MCF 10A (cell line): ENCODE results near the gene CCNY. TPM values are rescaled to one million over a fixed set of nuclear protein-coding genes. Genes with fewer than 3 reads are reported as not detected.

ENCODE experiments used
- BruUV-seq: library from RNA; stranded (reverse); fragments of 400-500 nt; replicated peaks from 2 replicates; lab custom pipeline; 2021; lab: Mats Ljungman, UMichigan
- CTCF ChIA-PET: fragments of 300-600 bp; sonication (Branson Sonifier 250); formaldehyde crosslinking; extraction: SDS; loops from one replicate; lab custom pipeline; 2021; ENCODE audit warnings: antibody characterized with exemption, inconsistent platforms; lab: Yijun Ruan, JAX
- POLR2A ChIA-PET: fragments of 300-600, 350-650 bp; sonication (Branson Sonifier 250); formaldehyde crosslinking; extraction: SDS; loops from one replicate; lab custom pipeline; 2020; ENCODE audit warnings: antibody characterized with exemption, inconsistent platforms; lab: Yijun Ruan, JAX
- DNase-seq: peaks from one replicate; pipeline ENCODE4 v3.0.0-alpha.2; 2018; ENCODE audit not compliant: unreplicated experiment
- H3K27ac Mint-ChIP-seq: one replicate; pipeline ENCODE4 v1.8.0; 2022; ENCODE audit warnings: mild to moderate bottlenecking, low read depth, mixed read lengths; ENCODE audit not compliant: unreplicated experiment
- H3K27me3 Mint-ChIP-seq: one replicate; pipeline ENCODE4 v1.8.0; 2022; ENCODE audit warnings: mixed read lengths; ENCODE audit not compliant: insufficient read depth, unreplicated experiment
- H3K36me3 Mint-ChIP-seq: one replicate; pipeline ENCODE4 v1.8.0; 2022; ENCODE audit warnings: mild to moderate bottlenecking, moderate library complexity, mixed read lengths; ENCODE audit not compliant: insufficient read depth, unreplicated experiment
- H3K4me1 Mint-ChIP-seq: one replicate; pipeline ENCODE4 v1.8.0; 2022; ENCODE audit warnings: mixed read lengths; ENCODE audit not compliant: insufficient read depth, unreplicated experiment
- H3K4me3 Mint-ChIP-seq: one replicate; pipeline ENCODE4 v1.8.0; 2022; ENCODE audit warnings: mild to moderate bottlenecking, moderate library complexity, mixed read lengths; ENCODE audit not compliant: unreplicated experiment
- H3K9me3 Mint-ChIP-seq: one replicate; pipeline ENCODE4 v1.8.0; 2022; ENCODE audit warnings: mixed read lengths; ENCODE audit not compliant: unreplicated experiment
- CTCF ChIP-seq: fragments of 200-600 bp; IDR thresholded peaks from one replicate; pipeline ENCODE4 v1.8.0; 2022; ENCODE audit warnings: antibody characterized with exemption, mild to moderate bottlenecking; ENCODE audit not compliant: unreplicated experiment
- intact Hi-C: fragments of 100-400 bp; cut with micrococcal nuclease; formaldehyde crosslinking; loops from 2 replicates; pipeline ENCODE4 v1.14.1; 2022
- total RNA-seq: library from RNA; stranded (reverse); gene quantifications from 2 replicates; pipeline ENCODE4 v1.2.3, GENCODE V29; 2022

Gene CCNY
- total RNA-seq, 1 experiment from 2014 or later: 68.9 TPM

DNA sequence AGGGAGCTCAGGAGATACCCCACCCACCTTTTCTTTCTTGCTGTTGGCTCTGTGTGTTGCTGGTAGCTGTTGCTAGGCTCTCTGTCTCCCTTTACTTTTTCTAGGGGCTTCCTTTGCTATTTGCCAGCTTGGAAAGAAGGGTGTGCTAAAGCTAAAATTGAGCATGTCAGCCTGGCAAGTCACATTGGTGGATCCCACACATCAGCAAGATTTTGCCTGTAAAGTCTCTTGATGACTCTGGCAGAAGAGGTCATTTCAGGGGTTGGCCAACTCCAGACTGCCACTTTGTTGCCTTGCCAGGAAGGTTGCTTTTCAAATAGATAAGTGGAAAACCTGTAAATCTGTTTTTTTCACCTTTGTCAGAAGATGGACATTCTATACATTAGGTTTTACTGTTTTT, 9.9 kb downstream of the CCNY start:
- CTCF ChIA-PET: interaction anchor here (0.5 to 1.2 kb wide), 4 partner anchors 34 to 1270 kb away, joined by 3 read pairs; no protein-coding TSS in a partner anchor
- no peak for DNase-seq
- H3K4me3 Mint-ChIP-seq: no peak overlapping the region
- no peak for TF ChIP-seq CTCF
- peaks cover 26% of the 10 kb centered on the region for H3K4me1 Mint-ChIP-seq
- BruUV-seq: no TSS peak
- POLR2A ChIA-PET: interaction anchor here (0.6 to 0.7 kb wide), 3 partner anchors 9 to 183 kb away, joined by 3 read pairs; no protein-coding TSS in a partner anchor
- no peak overlapping the region for H3K27ac Mint-ChIP-seq
- intact Hi-C loops: no loop called here
- no peaks in the 10 kb centered on the region for H3K9me3 Mint-ChIP-seq
- no peaks in the 10 kb centered on the region for H3K27me3 Mint-ChIP-seq
- peaks cover 10% of the 10 kb centered on the region for H3K36me3 Mint-ChIP-seq

GRCh38 chr10:35347121-35347562, 10.8 kb downstream of the CCNY start:
- BruUV-seq: no TSS peak
- Mint-ChIP-seq H3K27ac (no peak overlapping the region), H3K36me3 (peaks cover 12% of the 10 kb centered on the region), H3K27me3 (no peaks in the 10 kb centered on the region), H3K4me3 (no peak overlapping the region), H3K9me3 (no peaks in the 10 kb centered on the region), H3K4me1 (peaks cover 17% of the 10 kb centered on the region)
- CTCF ChIA-PET: no interaction called here
- no peak for TF ChIP-seq CTCF
- intact Hi-C loops: no loop called here
- POLR2A ChIA-PET: no interaction called here
- no peak for DNase-seq

- POLR2A ChIA-PET: no interaction called here
- CTCF ChIA-PET: interaction anchor here (0.5 to 0.6 kb wide), 2 partner anchors 12 to 96 kb away, joined by 3 read pairs; no protein-coding TSS in a partner anchor
- Mint-ChIP-seq H3K9me3 (no peaks in the 10 kb centered on the region), H3K27ac (no peak overlapping the region), H3K27me3 (no peaks in the 10 kb centered on the region), H3K4me1 (peaks cover 16% of the 10 kb centered on the region), H3K4me3 (no peak overlapping the region), H3K36me3 (peaks cover 16% of the 10 kb centered on the region)
- no peak for TF ChIP-seq CTCF
- intact Hi-C loops: no loop called here
- no peak for DNase-seq
- no TSS peak for BruUV-seq
These were observed 11.7 kb downstream of the CCNY start for GRCh38 chr10:35347899-35348608.

DNA sequence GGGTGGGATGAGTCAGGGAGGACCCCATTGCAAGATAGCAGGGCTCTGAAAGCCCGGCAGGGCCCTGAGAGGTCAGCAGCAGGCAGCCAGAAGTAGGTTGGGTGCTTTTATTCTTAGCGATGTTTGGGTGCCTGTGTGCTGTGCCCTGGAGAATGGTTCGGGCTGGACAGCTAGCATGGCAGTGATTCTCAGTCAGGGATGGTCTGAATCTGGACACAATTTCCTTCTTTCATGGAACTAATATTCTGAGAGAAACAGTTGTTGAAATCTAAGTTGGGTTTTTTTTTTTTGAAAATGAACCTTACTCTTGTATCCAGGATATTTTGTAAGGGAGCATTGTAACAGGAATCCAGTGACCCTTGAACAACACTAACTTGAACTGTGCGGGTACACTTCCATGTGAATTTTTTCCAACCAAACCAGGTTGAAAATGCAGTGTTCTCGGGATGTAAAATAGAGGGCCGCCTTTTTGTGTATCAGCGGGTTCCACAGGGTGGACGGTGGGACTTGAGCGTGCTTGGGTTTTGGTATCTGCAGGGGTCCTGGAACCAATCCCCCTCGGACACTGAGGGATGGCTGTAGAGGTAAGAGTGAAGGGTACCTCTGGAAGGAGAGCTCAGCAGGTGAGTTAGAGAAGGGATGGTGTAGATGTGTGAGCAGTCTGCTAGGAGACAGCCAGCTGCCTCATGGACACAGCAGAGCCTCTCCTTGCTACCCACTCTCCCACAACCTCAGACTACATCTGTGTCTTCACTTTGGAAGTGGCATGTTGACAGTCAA, 12.5 kb downstream of the CCNY start:
- no TSS peak for BruUV-seq
- POLR2A ChIA-PET: no interaction called here
- H3K9me3 Mint-ChIP-seq: no peaks in the 10 kb centered on the region
- H3K4me1 Mint-ChIP-seq: peaks cover 16% of the 10 kb centered on the region
- intact Hi-C loops: no loop called here
- no peak for TF ChIP-seq CTCF
- CTCF ChIA-PET: no interaction called here
- no peak for DNase-seq
- H3K27ac Mint-ChIP-seq: no peak overlapping the region
- H3K36me3 Mint-ChIP-seq: peaks cover 16% of the 10 kb centered on the region
- no peak overlapping the region for H3K4me3 Mint-ChIP-seq
- H3K27me3 Mint-ChIP-seq: no peaks in the 10 kb centered on the region
